HG03439 (cell line): Measurements from ENCODE around the gene CELA3B.
"Not testable (repeated sequence)": the region's sequence is repeated elsewhere in the genome, so short reads cannot be mapped to it uniquely, and the experiment has no call there.

Source experiments
- ATAC-seq: cut with Tn5 transposase; IDR thresholded peaks from one replicate; pipeline ENCODE4 v1.9.1; 2021; ENCODE audit warnings: mild to moderate bottlenecking, moderate library complexity; ENCODE audit not compliant: unreplicated experiment

The CELA3B gene

DNA sequence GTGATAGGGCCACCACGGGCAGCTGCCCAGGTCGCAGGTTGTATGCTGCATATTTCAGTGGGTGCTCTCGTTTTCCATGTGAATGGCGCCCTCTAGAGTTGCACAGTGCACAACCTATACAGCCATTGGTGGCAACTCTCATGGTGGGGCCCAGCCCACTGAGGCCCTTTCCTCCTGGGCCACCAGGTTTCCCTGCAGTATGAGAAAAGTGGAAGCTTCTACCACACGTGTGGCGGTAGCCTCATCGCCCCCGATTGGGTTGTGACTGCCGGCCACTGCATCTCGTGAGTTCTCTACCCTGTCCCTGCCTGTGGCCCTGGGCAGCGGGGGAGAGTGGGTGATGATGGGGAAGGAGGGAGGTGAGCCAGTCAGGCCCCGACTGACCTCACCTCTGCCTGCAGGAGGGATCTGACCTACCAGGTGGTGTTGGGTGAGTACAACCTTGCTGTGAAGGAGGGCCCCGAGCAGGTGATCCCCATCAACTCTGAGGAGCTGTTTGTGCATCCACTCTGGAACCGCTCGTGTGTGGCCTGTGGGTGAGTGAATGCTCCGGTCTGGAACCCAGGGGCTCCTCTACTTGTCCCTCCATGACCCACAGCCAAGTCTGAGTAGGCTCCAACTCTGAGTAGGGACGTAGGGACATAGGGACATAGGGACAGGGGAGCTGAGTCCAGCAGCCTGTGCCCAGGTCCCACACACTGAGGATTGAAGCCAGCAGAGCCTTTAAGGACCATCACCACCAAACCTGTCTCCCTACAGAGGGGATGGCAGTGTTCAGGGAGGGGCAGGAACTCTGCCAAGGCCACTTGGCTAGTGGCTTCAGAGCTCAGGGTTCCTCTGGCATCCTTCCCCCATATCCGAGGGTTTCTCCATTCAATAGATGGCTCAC, 28.7 kb downstream of the CELA3B start:
- ATAC-seq = not testable (repeated sequence)

DNA sequence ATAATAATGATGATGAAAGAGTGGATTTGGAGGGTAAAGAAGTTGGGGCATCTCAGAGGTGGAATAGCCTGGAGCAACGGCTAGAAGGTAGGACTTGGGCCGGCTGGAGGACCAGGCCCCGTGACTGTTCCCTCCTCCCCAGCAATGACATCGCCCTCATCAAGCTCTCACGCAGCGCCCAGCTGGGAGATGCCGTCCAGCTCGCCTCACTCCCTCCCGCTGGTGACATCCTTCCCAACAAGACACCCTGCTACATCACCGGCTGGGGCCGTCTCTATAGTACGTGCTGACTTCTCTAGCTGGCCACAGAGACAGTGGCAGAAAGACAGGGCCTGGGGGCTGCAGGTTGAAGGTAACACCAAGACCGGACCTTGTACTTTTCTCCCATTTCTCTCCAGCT, 29.9 kb downstream of the CELA3B start:
- not testable (repeated sequence) for ATAC-seq

DNA sequence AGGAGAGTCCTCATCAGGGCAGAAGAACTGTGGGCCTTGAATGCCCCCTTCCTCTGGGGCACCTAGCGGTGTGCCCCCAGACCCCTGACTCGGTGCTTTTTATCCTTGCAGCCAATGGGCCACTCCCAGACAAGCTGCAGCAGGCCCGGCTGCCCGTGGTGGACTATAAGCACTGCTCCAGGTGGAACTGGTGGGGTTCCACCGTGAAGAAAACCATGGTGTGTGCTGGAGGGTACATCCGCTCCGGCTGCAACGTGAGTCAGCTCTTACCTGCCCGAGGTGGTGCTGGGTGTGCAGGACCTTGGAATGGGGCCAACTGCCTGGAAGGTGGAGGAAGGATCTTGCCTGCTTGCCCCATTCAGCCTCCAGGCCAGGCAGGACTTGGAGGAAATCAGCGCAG, 30.4 kb downstream of the CELA3B start:
- ATAC-seq = not testable (repeated sequence)

GRCh38 chr1:22009566-22009965, 32.7 kb downstream of the CELA3B start:
- not testable (repeated sequence) for ATAC-seq

- ATAC-seq = not testable (repeated sequence)
Observed at GRCh38 chr1:22012752-22013151, 35.9 kb downstream of the CELA3B start.

DNA sequence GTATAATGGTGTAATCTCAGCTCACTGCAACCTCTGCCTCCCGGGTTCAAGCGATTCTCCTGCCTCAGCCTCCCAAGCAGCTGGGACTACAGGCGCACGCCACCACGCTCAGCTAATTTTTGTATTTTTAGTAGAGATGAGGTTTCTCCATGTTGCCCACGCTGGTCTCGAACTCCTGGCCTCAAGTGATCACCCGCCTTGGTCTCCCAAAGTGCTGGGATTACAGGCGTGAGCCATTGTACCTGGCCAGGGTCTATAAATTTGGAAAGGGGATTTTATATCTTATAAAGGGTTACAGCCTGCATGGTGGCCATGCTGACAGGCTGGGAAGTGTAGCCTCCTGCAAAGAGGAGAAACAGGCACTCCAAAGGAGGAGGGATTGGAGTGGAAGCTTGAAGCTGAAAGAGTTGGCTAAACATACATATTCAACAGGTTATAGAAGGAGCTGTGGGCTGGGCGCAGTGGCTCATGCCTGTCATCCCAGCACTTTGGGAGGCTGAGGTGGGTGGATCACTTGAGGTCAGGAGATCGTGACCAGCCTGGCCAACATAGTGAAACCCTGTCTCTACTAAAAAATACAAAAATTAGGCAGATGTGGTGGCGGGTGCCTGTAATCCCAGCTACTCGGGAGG, 37.9 kb downstream of the CELA3B start:
- ATAC-seq = not testable (repeated sequence)

GRCh38 chr1:22018583-22019559, 42.0 kb downstream of the CELA3B start:
- ATAC-seq = no peak

- no peak for ATAC-seq
Observed at GRCh38 chr1:22021061-22021460, 44.2 kb downstream of the CELA3B start.

GRCh38 chr1:22024485-22025367, 47.9 kb downstream of the CELA3B start:
- peak; percentile 35 for ATAC-seq

DNA sequence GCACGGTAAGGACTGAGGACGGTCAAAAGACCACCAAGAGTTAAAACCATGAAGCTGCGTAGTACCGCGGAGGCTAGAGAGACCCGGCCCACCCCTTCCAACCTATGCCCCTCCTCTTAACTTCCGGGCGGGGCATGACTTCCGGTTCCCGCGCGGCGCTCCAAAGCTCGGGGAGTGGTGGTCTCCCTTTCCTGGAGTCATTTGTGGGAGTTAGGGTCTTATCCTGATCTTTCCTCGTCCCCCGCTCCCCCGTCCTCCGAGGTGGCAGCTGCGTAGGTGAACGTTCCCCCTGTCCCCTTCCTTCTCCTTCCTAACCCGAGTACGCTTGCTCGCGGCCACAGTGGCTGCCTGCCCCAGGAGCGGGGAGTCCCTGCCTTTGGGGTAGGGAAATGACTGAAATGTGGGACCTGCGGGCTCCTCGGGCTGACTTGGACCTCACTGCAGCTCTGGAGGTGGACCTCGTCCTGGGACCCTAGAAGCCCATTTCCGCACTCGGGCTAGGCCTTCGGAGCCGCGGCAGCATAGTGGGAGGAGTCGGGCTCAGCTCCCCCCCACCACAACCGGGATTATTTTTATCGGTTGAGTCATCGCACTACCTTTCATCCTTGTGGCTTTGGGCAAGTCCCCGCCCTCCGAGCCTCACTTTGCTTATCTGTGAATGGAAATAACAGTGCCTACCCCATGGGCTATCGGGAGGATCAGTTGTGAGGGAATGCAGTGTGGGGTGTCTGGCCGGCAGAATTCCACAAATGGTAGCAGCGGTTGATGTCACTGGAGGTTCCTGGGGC, 48.7 kb downstream of the CELA3B start:
- ATAC-seq = peak; percentile 67

GRCh38 chr1:22026924-22027289, 50.1 kb downstream of the CELA3B start:
- no peak for ATAC-seq

GRCh38 chr1:22030057-22030456, 53.2 kb downstream of the CELA3B start:
- ATAC-seq = no peak

GRCh38 chr1:22030473-22030872, 53.7 kb downstream of the CELA3B start:
- ATAC-seq = no peak

- no peak for ATAC-seq
Observed at GRCh38 chr1:22031214-22031962, 54.6 kb downstream of the CELA3B start.

DNA sequence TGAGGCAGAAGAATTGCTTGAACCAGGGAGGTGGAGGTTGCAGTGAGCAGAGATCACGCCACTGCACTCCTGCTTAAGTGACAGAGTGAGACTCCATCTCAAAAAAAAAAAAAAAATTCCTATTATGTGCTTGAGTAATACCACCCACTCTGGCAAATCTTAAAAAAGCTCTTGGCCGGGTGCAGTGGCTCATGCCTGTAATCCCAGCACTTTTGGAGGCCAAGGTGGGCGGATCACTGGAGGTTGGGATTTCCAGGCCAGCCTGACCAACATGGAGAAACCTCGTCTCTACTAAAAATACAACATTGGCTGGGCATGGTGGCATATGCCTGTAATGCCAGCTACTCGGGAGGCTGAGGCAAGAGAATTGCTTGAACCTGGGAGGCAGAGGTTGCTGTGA, 58.0 kb downstream of the CELA3B start:
- not testable (repeated sequence) for ATAC-seq

- ATAC-seq = no peak
Observed at GRCh38 chr1:22037520-22037919, 60.7 kb downstream of the CELA3B start.

DNA sequence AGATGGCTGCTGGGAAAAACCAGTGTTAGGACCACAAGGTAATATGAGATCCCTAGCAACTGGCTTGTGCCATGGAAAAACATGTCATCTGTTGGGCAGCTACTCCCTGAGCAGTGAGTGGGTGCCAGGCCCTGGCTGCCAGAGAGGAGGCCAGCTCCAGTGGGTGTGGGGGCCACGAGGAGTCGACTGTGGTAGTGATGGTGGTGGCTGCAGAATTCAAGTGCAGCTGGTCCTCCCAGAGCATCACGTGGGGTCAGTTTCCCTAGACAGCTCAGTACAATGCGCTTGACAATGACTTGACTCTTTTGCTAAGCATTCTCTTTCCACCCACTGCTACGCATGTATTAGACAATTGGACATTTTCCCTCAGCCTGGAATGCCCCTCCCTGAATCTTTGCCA, 61.2 kb downstream of the CELA3B start:
- no peak for ATAC-seq
